NB4 (cell line): ENCODE measurements around the gene KLHL41.

ENCODE experiments used
- CTCF ChIP-seq: IDR thresholded peaks from one replicate; pipeline ENCODE4 v1.5.1; 2012; ENCODE audit warnings: low read depth, low read length
- POLR2A ChIP-seq: IDR thresholded peaks from 2 replicates; pipeline ENCODE4 v1.6.1; 2011; ENCODE audit warnings: mild to moderate bottlenecking; ENCODE audit not compliant: insufficient read length; ENCODE audit errors: extremely low read depth

- TF ChIP-seq CTCF (peak; percentile 90), POLR2A (no peak)
Measured at GRCh38 chr2:169528271-169528701, 18.8 kb downstream of the KLHL41 start.
